Measurements from ENCODE around the gene KBTBD8.

DNA sequence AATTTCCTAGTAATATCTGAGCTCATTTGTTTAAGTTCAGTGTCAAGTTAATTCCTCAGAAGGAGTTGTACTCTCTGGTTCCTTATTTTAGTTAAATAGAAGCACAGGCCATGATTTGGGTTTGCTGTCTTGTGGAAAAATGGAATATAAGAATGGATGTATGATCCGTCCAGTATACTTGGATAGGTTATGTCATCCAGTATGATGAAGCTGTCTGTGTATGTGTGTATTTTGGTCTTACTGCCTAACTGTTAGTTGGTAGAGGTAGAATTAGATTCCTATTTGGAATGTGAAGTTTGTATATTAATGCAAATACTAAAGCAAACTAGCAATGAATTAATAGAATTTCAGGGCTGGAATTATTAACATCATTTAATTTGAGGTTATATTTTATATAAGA, 7.9 kb downstream of the KBTBD8 start:
- TF ChIP-seq, protein P1, sequence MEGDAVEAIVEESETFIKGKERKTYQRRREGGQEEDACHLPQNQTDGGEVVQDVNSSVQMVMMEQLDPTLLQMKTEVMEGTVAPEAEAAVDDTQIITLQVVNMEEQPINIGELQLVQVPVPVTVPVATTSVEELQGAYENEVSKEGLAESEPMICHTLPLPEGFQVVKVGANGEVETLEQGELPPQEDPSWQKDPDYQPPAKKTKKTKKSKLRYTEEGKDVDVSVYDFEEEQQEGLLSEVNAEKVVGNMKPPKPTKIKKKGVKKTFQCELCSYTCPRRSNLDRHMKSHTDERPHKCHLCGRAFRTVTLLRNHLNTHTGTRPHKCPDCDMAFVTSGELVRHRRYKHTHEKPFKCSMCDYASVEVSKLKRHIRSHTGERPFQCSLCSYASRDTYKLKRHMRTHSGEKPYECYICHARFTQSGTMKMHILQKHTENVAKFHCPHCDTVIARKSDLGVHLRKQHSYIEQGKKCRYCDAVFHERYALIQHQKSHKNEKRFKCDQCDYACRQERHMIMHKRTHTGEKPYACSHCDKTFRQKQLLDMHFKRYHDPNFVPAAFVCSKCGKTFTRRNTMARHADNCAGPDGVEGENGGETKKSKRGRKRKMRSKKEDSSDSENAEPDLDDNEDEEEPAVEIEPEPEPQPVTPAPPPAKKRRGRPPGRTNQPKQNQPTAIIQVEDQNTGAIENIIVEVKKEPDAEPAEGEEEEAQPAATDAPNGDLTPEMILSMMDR (IDR thresholded peaks at IDR 0.05), result no peak
- TF ChIP-seq POLR2A (IDR thresholded peaks at IDR 0.05), result no peak
